Neuronal stem cell (in vitro differentiated cells): ENCODE data around the gene KCNAB1.

Experiments
- DNase-seq: peaks from one replicate; pipeline ENCODE4 v3.0.0-alpha.2; 2013; ENCODE audit warnings: low spot score
- H2AFZ ChIP-seq: one replicate; pipeline ENCODE4 v1.6.1; 2013; ENCODE audit warnings: mild to moderate bottlenecking, low read length, inconsistent platforms
- H2AK5ac ChIP-seq: 2 replicates; pipeline ENCODE4 v1.6.1; 2013; ENCODE audit warnings: low read depth, mild to moderate bottlenecking, inconsistent platforms, low read length, moderate library complexity, mixed read lengths
- H2BK120ac ChIP-seq: 2 replicates; pipeline ENCODE4 v1.6.1; 2013; ENCODE audit warnings: low read depth, mild to moderate bottlenecking, inconsistent platforms, low read length, moderate library complexity, mixed read lengths
- H2BK12ac ChIP-seq: one replicate; pipeline ENCODE4 v1.6.1; 2013; ENCODE audit warnings: low read length, inconsistent platforms
- H2BK15ac ChIP-seq: 2 replicates; pipeline ENCODE4 v1.6.1; 2013; ENCODE audit warnings: mild to moderate bottlenecking, low read length, inconsistent platforms, mixed read lengths
- H2BK5ac ChIP-seq: one replicate; pipeline ENCODE4 v1.6.1; 2013; ENCODE audit warnings: inconsistent platforms, mild to moderate bottlenecking, low read length, moderate library complexity
- H3K14ac ChIP-seq: one replicate; pipeline ENCODE4 v1.6.1; 2013; ENCODE audit warnings: low read length, inconsistent platforms
- H3K18ac ChIP-seq: 2 replicates; pipeline ENCODE4 v1.6.1; 2013; ENCODE audit warnings: low read length, inconsistent platforms
- H3K23ac ChIP-seq: 2 replicates; pipeline ENCODE4 v1.6.1; 2013; ENCODE audit warnings: low read depth, mild to moderate bottlenecking, mixed read lengths, low read length, inconsistent platforms; ENCODE audit not compliant: poor library complexity
- H3K27ac ChIP-seq: replicated peaks from 3 replicates; pipeline ENCODE4 v1.5.1; 2013; ENCODE audit warnings: low read length, inconsistent platforms
- H3K27me3 ChIP-seq, 3 experiments: 2 replicates each; pipeline ENCODE4 v1.6.1; 2013; ENCODE audit warnings: low read length in 3 of 3, mild to moderate bottlenecking in 2 of 3, inconsistent platforms in 1 of 3, low read depth in 1 of 3, mixed read lengths in 1 of 3, moderate library complexity in 1 of 3; ENCODE audit not compliant: control insufficient read depth in 3 of 3, insufficient read depth in 3 of 3
- H3K36me3 ChIP-seq, 2 donors: replicated peaks in 1 of 2; 2 replicates each; pipeline ENCODE4 v1.6.1; 2013; ENCODE audit warnings: low read length in 2 of 2; ENCODE audit not compliant: control insufficient read depth in 2 of 2, insufficient read depth in 2 of 2
- H3K4ac ChIP-seq: 2 replicates; pipeline ENCODE4 v1.6.1; 2013; ENCODE audit warnings: inconsistent platforms, mild to moderate bottlenecking, low read length, moderate library complexity
- H3K4me1 ChIP-seq, 2 donors: 1 replicate in 1 of 2; 2 replicates in 1 of 2; pipeline ENCODE4 v1.6.1; 2013; ENCODE audit warnings: low read length in 2 of 2, low read depth in 1 of 2; ENCODE audit not compliant: control insufficient read depth in 2 of 2, insufficient read depth in 1 of 2
- H3K4me2 ChIP-seq: one replicate; pipeline ENCODE4 v1.6.1; 2013; ENCODE audit warnings: mild to moderate bottlenecking, low read length, inconsistent platforms; ENCODE audit not compliant: insufficient read depth, poor library complexity, severe bottlenecking
- H3K4me3 ChIP-seq, 2 donors: 2 replicates each; pipeline ENCODE4 v1.5.1; 2013; ENCODE audit warnings: low read length in 2 of 2, mild to moderate bottlenecking in 2 of 2, inconsistent platforms in 1 of 2, moderate library complexity in 1 of 2
- H3K79me1 ChIP-seq: one replicate; pipeline ENCODE4 v1.6.1; 2013; ENCODE audit warnings: low read depth, mild to moderate bottlenecking, inconsistent platforms, low read length, moderate library complexity
- H3K9ac ChIP-seq: one replicate; pipeline ENCODE4 v1.6.1; 2013; ENCODE audit warnings: mild to moderate bottlenecking, low read depth, low read length, inconsistent platforms; ENCODE audit not compliant: poor library complexity
- H3K9me3 ChIP-seq, 2 donors: replicated peaks in 1 of 2; 2 replicates each; pipeline versions ENCODE3 to v1.6.1; 2013; ENCODE audit warnings: low read length in 2 of 2, mild to moderate bottlenecking in 2 of 2, inconsistent platforms in 1 of 2, low read depth in 1 of 2, mixed read lengths in 1 of 2, moderate library complexity in 1 of 2; ENCODE audit not compliant: control insufficient read depth in 2 of 2, insufficient read depth in 1 of 2
- H4K8ac ChIP-seq: one replicate; pipeline ENCODE4 v1.6.1; 2013; ENCODE audit warnings: low read depth, mild to moderate bottlenecking, inconsistent platforms, low read length, moderate library complexity
- H4K91ac ChIP-seq: one replicate; pipeline ENCODE4 v1.6.1; 2013; ENCODE audit warnings: low read length, low read depth, mild to moderate bottlenecking, inconsistent platforms; ENCODE audit not compliant: poor library complexity
- WGBS, 2 donors: extraction: QIAGEN DNeasy Blood & Tissue Kit; methylation state at CpG; one replicate each; pipeline ENCODE4 v1.1.7; 2013; ENCODE audit warnings: missing lambda C conversion rate in 2 of 2, mixed read lengths in 1 of 2; ENCODE audit not compliant: insufficient read length in 2 of 2, insufficient replicate concordance in 1 of 2; ENCODE audit errors: extremely low coverage in 2 of 2; 5-methylcytosine and 5-hydroxymethylcytosine counted together

The KCNAB1 gene

DNA sequence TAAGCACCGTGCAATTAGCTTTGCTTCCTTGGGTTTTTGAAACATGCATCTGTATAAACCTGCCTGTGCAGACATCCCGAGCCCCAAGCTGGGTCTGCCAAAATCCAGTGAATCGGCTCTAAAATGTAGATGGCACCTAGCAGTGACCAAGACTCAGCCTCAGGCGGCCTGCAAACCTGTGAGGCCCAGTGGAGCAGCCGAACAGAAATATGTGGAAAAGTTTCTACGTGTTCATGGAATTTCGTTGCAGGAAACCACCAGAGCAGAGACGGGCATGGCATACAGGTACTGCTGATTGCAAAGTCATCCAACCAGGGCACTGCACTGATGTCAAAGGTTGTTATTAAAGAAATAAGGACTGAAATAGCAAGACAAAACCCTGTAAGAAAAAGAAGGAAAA is 22.8 kb downstream of the KCNAB1 start:
- Histone ChIP-seq H3K4me2 (no peak overlapping the region), H3K27ac (no peak overlapping the region), H2AK5ac (no peak overlapping the region), H2BK12ac (no peak overlapping the region), H3K18ac (no peak overlapping the region), H4K91ac (no peak overlapping the region), H3K9ac (no peak overlapping the region), H3K14ac (no peak overlapping the region), H2BK5ac (no peak overlapping the region), H3K4ac (no peak overlapping the region), H3K27me3 (no peaks in the 10 kb centered on the region), H3K23ac (no peak overlapping the region), H3K9me3 (no peaks in the 10 kb centered on the region), H3K4me3 (no peak overlapping the region), H2AFZ (no peak overlapping the region), H3K79me1 (no peaks in the 10 kb centered on the region), H2BK15ac (no peak overlapping the region), H3K4me1 (no peaks in the 10 kb centered on the region), H2BK120ac (no peak overlapping the region), H4K8ac (no peak overlapping the region), H3K36me3 (no peaks in the 10 kb centered on the region)
- no peak for DNase-seq
- no CpG with 5 or more reads among the region's 8 CpGs for WGBS, 2 donors

DNA sequence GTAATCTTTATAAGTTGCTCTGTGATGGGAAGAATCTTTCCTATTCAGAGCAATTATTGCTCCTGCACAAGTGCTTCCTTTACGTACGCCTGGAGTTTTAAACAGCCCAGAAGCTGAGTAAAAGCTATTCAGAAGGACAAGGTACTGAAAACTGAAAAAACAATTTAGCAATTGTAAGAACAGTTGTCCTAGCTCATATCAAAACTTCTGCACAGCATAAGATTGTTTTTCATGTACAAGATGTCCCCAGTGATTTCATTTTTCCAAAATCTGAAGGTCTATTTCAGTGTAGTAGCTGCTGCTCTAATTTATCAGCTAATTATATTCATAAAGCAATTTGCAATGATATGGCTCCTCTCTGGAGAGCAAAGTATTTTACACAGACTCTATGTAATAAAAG is 23.7 kb downstream of the KCNAB1 start:
- Histone ChIP-seq H3K27ac (no peak overlapping the region), H2AFZ (no peak overlapping the region), H4K8ac (no peak overlapping the region), H3K23ac (no peak overlapping the region), H3K4me2 (no peak overlapping the region), H3K36me3 (no peaks in the 10 kb centered on the region), H2BK120ac (no peak overlapping the region), H2BK12ac (no peak overlapping the region), H3K14ac (no peak overlapping the region), H3K27me3 (no peaks in the 10 kb centered on the region), H3K9me3 (no peaks in the 10 kb centered on the region), H3K9ac (no peak overlapping the region), H3K4me3 (no peak overlapping the region), H3K4ac (no peak overlapping the region), H3K4me1 (no peaks in the 10 kb centered on the region), H3K79me1 (no peaks in the 10 kb centered on the region), H2BK5ac (no peak overlapping the region), H2BK15ac (no peak overlapping the region), H3K18ac (no peak overlapping the region), H2AK5ac (no peak overlapping the region), H4K91ac (no peak overlapping the region)
- WGBS, 2 donors = no CpG with 5 or more reads among the region's 2 CpGs
- DNase-seq = no peak

DNA sequence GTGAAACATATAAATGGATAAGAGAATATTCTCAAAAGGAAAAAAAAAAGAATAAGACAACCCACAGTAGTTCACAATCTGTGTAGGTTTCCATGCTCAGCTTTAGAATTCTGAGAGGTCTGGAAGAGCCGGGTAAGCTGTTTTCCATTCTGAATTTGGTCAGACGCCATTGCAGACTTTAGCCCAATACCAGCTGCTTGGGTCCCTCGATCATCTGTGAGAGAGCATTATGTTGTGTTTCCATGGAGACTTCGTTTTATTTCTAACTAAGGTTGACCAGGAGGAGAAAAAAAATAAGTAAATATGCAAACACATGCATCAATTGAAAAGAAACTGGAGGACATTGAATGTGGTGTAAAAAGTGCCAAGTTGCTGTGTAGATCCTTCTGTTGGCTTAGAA is 25.5 kb downstream of the KCNAB1 start:
- H3K9ac ChIP-seq = no peak overlapping the region
- H3K27me3 ChIP-seq = no peaks in the 10 kb centered on the region
- H3K18ac ChIP-seq = no peak overlapping the region
- H3K27ac ChIP-seq = no peak overlapping the region
- no peak overlapping the region for H4K91ac ChIP-seq
- no peak overlapping the region for H2BK15ac ChIP-seq
- H3K4ac ChIP-seq = no peak overlapping the region
- H2BK12ac ChIP-seq = no peak overlapping the region
- no peak overlapping the region for H3K4me2 ChIP-seq
- H4K8ac ChIP-seq = no peak overlapping the region
- H2BK5ac ChIP-seq = no peak overlapping the region
- no peak overlapping the region for H3K14ac ChIP-seq
- H3K36me3 ChIP-seq = no peaks in the 10 kb centered on the region
- no peak for DNase-seq
- no peaks in the 10 kb centered on the region for H3K9me3 ChIP-seq
- H3K4me1 ChIP-seq = no peaks in the 10 kb centered on the region
- H3K23ac ChIP-seq = no peak overlapping the region
- no peaks in the 10 kb centered on the region for H3K79me1 ChIP-seq
- no CpG with 5 or more reads among the region's 4 CpGs for WGBS, 2 donors
- H2AK5ac ChIP-seq = no peak overlapping the region
- no peak overlapping the region for H2AFZ ChIP-seq
- H3K4me3 ChIP-seq = no peak overlapping the region
- no peak overlapping the region for H2BK120ac ChIP-seq

DNA sequence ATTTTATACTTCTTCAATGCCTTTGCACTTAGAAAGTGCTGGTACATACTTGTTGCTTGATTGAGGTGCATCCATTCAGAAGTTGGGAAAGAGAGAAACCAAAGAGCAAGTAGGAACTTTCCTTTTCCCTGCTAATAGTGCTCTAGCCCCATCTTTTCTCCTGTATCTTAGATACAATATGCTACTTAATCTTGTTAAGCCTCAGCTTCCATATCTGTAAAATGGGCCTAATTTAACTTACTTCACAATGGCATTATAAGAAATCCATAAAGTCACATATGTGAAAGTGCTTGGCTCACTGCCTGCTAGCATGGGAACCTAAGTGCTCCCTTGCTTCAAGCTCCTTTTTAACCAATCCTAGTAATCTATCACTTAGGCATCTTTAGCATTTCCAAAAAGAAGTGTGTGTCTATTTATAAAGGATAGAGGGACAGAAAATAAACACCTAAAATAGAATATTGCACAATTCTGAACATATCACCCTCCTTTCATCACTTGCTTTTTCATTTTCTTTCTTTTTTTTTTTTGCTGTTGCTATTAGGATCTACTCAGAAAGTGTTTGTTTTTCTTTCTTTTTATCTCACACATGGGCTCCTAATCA is 28.1 kb downstream of the KCNAB1 start:
- Histone ChIP-seq H2BK12ac (no peak overlapping the region), H3K23ac (no peak overlapping the region), H3K4ac (no peak overlapping the region), H3K36me3 (no peaks in the 10 kb centered on the region), H2BK5ac (no peak overlapping the region), H3K79me1 (no peaks in the 10 kb centered on the region), H3K27me3 (no peaks in the 10 kb centered on the region), H3K9me3 (no peaks in the 10 kb centered on the region), H4K91ac (no peak overlapping the region), H3K4me1 (peaks cover 2% of the 10 kb centered on the region in 2 donors), H2BK15ac (no peak overlapping the region), H3K18ac (no peak overlapping the region), H2BK120ac (no peak overlapping the region), H4K8ac (no peak overlapping the region), H2AFZ (no peak overlapping the region), H3K4me3 (no peak overlapping the region), H3K4me2 (no peak overlapping the region), H3K9ac (no peak overlapping the region), H3K27ac (no peak overlapping the region), H2AK5ac (no peak overlapping the region), H3K14ac (no peak overlapping the region)
- DNase-seq = no peak
